IPS-15b (cell line): ENCODE results near the gene UBE2D3.

Experiments used
- H3K27me3 ChIP-seq: one replicate; pipeline ENCODE4 v1.6.1; 2013; ENCODE audit warnings: low read length; ENCODE audit not compliant: control insufficient read depth, insufficient read depth
- H3K36me3 ChIP-seq: one replicate; pipeline ENCODE4 v1.6.1; 2013; ENCODE audit warnings: low read length; ENCODE audit not compliant: control insufficient read depth, insufficient read depth
- H3K4me1 ChIP-seq: one replicate; pipeline ENCODE4 v1.6.1; 2013; ENCODE audit warnings: mild to moderate bottlenecking, low read length; ENCODE audit not compliant: control insufficient read depth, insufficient read depth
- H3K4me3 ChIP-seq: one replicate; pipeline ENCODE4 v1.5.1; 2013; ENCODE audit warnings: low read depth, low read length
- H3K9ac ChIP-seq: one replicate; pipeline ENCODE4 v1.6.1; 2013; ENCODE audit warnings: low read depth, mild to moderate bottlenecking, low read length
- H3K9me3 ChIP-seq: one replicate; pipeline ENCODE4 v1.6.1; 2013; ENCODE audit warnings: mild to moderate bottlenecking, low read length; ENCODE audit not compliant: control insufficient read depth, insufficient read depth

The UBE2D3 gene

DNA sequence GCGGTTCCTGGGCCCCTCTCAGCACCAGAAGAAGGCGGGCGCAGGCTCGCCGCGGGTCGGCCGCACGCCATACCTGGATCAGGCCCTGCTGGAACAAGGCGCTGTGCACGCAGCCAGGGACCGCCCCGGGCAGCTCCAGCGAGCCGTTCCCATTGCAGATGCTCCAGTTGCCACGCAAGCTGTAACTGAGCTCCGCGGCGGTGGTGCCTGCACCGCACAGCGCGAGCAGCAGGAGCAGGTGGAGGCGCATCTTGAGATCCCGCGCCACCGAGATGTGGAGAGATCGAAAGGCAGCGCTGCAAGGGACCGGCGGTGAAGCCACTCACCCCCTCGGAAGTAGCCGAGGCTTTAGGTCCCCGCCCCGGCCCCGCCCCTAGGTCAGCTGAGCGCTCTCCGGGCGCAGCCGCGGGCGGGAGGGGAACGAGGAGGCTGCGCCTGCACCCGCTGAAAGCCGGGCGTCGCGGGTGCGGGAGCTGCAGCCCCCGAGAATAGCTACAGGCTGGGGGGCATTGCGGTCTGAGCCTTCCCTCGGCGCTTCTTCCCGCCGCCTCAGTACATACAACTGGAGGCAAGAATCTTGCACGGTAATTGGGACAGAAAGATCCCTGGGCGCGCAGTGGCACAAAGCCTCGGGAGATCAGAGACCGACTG is 66.6 kb downstream of the UBE2D3 start, which contains the start of gene MANBA:
Gene MANBA (minus strand): TSS at position 324 of the 651 bp plus-strand sequence. CDS start 74 bp downstream, at position 250.
- Histone ChIP-seq H3K27me3 (no peaks in the 10 kb centered on the region), H3K4me1 (peaks cover 13% of the 10 kb centered on the region), H3K9ac (peak within 1 kb of the TSS; percentile 61), H3K4me3 (peak within 1 kb of the TSS; percentile 96), H3K9me3 (no peaks in the 10 kb centered on the region), H3K36me3 (no peaks in the 10 kb centered on the region)

DNA sequence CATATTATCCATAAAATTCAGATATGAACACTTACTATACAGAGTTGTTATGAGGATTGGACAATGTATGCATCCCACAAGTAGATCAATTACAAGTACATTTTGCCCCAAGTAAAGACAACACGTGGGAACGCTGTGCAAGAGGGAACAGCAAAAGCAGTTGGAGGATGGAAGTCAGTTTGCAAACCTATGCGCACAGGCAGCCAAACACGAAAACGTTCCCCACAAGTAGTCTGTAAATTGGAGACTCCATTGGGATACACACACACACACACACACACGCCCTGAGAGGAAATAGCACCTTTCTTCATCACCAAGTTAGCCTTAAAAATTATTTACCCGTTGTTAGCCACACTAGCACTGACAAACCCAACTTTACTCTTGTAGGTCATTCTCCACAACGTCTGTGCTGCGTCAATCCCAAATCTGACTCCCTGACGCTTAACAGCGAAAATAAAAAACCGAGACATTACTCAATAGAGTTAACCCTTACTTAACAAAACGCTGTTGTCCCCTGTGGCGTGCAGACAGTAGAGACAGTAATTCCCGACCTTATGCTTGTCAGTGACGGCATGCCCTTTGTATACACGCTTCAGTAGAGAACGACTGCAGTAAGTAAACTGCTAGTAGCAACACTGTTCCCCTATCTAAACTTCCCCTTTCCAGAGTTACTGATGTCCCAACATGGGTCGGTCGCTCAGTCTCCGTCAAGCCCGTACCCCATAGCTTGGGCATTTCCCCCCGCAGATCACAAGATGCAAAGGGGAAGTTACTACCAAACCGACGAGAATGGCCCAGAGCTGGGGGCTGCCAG is 67.3 kb downstream of the UBE2D3 start:
- H3K4me3 ChIP-seq = peak overlapping the region; percentile 96
- no peaks in the 10 kb centered on the region for H3K9me3 ChIP-seq
- H3K36me3 ChIP-seq = no peaks in the 10 kb centered on the region
- H3K9ac ChIP-seq = peak overlapping the region; percentile 58
- no peaks in the 10 kb centered on the region for H3K27me3 ChIP-seq
- peaks cover 13% of the 10 kb centered on the region for H3K4me1 ChIP-seq

- H3K36me3 ChIP-seq = no peaks in the 10 kb centered on the region
- H3K4me3 ChIP-seq = no peak overlapping the region
- no peak overlapping the region for H3K9ac ChIP-seq
- no peaks in the 10 kb centered on the region for H3K9me3 ChIP-seq
- H3K4me1 ChIP-seq = peaks cover 13% of the 10 kb centered on the region
- no peaks in the 10 kb centered on the region for H3K27me3 ChIP-seq
These were observed 68.8 kb downstream of the UBE2D3 start for GRCh38 chr4:102758241-102759160.

DNA sequence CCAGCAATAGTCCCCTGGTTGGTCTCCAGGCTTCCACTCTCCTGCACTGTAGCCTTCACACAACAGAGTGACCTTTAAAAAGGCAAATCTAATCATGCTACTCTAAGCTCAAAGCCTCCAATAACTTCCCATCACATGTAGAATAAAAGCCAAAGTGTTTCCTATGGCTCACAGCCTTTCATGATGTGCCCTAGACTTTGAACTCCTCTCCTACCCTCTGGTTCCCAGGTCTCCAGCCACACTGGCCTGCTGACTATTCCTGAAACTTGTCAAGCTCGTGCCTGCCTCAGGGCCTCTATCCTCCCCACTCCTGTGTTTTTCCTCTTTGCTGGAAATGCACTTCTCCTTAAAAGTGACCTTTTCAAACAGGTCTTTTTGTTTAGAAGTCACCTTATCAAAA is 69.7 kb downstream of the UBE2D3 start:
- no peaks in the 10 kb centered on the region for H3K9me3 ChIP-seq
- H3K36me3 ChIP-seq = no peaks in the 10 kb centered on the region
- peaks cover 13% of the 10 kb centered on the region for H3K4me1 ChIP-seq
- no peaks in the 10 kb centered on the region for H3K27me3 ChIP-seq
- no peak overlapping the region for H3K4me3 ChIP-seq
- H3K9ac ChIP-seq = no peak overlapping the region

- H3K4me1 ChIP-seq = peaks cover 7% of the 10 kb centered on the region
- no peak overlapping the region for H3K9ac ChIP-seq
- H3K27me3 ChIP-seq = no peaks in the 10 kb centered on the region
- H3K36me3 ChIP-seq = no peaks in the 10 kb centered on the region
- no peak overlapping the region for H3K4me3 ChIP-seq
- no peaks in the 10 kb centered on the region for H3K9me3 ChIP-seq
These were observed 73.3 kb downstream of the UBE2D3 start for GRCh38 chr4:102754044-102754443.

DNA sequence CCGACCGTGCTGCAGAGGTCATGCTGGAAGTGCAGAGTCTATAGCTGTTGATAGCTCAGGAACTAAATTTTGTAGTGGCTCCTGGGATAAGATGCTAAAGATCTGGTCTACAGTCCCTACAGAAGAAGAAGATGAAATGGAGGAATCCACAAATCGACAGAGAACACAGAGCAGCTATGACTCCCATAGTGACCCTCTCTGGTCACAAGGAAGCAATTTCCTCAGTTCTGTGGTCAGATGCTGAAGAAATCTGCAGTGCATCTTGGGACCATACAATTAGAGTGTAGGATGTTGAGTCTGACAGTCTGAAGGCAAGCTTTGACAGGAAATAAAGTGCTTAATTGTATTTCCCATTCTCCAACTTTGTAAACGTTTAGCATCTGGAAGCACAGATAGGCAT is 75.4 kb downstream of the UBE2D3 start:
- Histone ChIP-seq H3K9me3 (no peaks in the 10 kb centered on the region), H3K36me3 (no peaks in the 10 kb centered on the region), H3K9ac (no peak overlapping the region), H3K27me3 (no peaks in the 10 kb centered on the region), H3K4me1 (no peaks in the 10 kb centered on the region), H3K4me3 (no peak overlapping the region)
